ENCODE measurements around the gene ZNF254. TPM values are rescaled to one million over a fixed set of nuclear protein-coding genes. Genes with fewer than 3 reads are reported as not detected.
A peak's percentile ranks its signal among the peaks of the same experiment; 100 is the strongest.

ZNF254 gene
- total RNA-seq, 1 donor from 2014 or later: 7.8 TPM

GRCh38 chr19:24059563-24060295 is 27.3 kb upstream of the ZNF254 start:
- H3K27me3 Mint-ChIP-seq (ENCODE audit: insufficient read depth): no peaks in the 10 kb centered on the region
- peaks cover 6% of the 10 kb centered on the region for H3K4me1 Mint-ChIP-seq (ENCODE audit: low read depth)
- peaks cover 31% of the 10 kb centered on the region for H3K36me3 Mint-ChIP-seq (ENCODE audit: low read depth)
- intact Hi-C loops (cut with micrococcal nuclease): no loop called here
- H3K27ac Mint-ChIP-seq: no peak overlapping the region
- no peak overlapping the region for H3K4me3 Mint-ChIP-seq
- DNase-seq (ENCODE audit: low spot score): no peak
- H3K9me3 Mint-ChIP-seq: peaks cover 8% of the 10 kb centered on the region

- H3K4me1 Mint-ChIP-seq (ENCODE audit: low read depth): peaks cover 5% of the 10 kb centered on the region
- no peak overlapping the region for H3K4me3 Mint-ChIP-seq
- no peaks in the 10 kb centered on the region for H3K27me3 Mint-ChIP-seq (ENCODE audit: insufficient read depth)
- peak overlapping the region; percentile 3 for H3K27ac Mint-ChIP-seq
- DNase-seq (ENCODE audit: low spot score): no peak
- intact Hi-C loops (cut with micrococcal nuclease): no loop called here
- peaks cover 30% of the 10 kb centered on the region for H3K36me3 Mint-ChIP-seq (ENCODE audit: low read depth)
- H3K9me3 Mint-ChIP-seq: peaks cover 8% of the 10 kb centered on the region
Observed at GRCh38 chr19:24060687-24061356, 26.2 kb upstream of the ZNF254 start.

GRCh38 chr19:24062190-24062589 is 24.8 kb upstream of the ZNF254 start:
- peaks cover 30% of the 10 kb centered on the region for H3K36me3 Mint-ChIP-seq (ENCODE audit: low read depth)
- no peak overlapping the region for H3K27ac Mint-ChIP-seq
- intact Hi-C loops (cut with micrococcal nuclease): no loop called here
- DNase-seq (ENCODE audit: low spot score): no peak
- no peaks in the 10 kb centered on the region for H3K4me1 Mint-ChIP-seq (ENCODE audit: low read depth)
- H3K9me3 Mint-ChIP-seq: peaks cover 8% of the 10 kb centered on the region
- H3K27me3 Mint-ChIP-seq (ENCODE audit: insufficient read depth): no peaks in the 10 kb centered on the region
- no peak overlapping the region for H3K4me3 Mint-ChIP-seq

- DNase-seq (ENCODE audit: low spot score): no peak
- intact Hi-C loops (cut with micrococcal nuclease): no loop called here
- H3K27ac Mint-ChIP-seq: no peak overlapping the region
- no peak overlapping the region for H3K4me3 Mint-ChIP-seq
- H3K9me3 Mint-ChIP-seq: peaks cover 8% of the 10 kb centered on the region
- no peaks in the 10 kb centered on the region for H3K4me1 Mint-ChIP-seq (ENCODE audit: low read depth)
- no peaks in the 10 kb centered on the region for H3K27me3 Mint-ChIP-seq (ENCODE audit: insufficient read depth)
- peaks cover 36% of the 10 kb centered on the region for H3K36me3 Mint-ChIP-seq (ENCODE audit: low read depth)
Observed at GRCh38 chr19:24063295-24063694, 23.7 kb upstream of the ZNF254 start.

GRCh38 chr19:24064175-24064574 is 22.8 kb upstream of the ZNF254 start:
- Mint-ChIP-seq H3K4me1 (ENCODE audit: low read depth) (no peaks in the 10 kb centered on the region), H3K4me3 (no peak overlapping the region), H3K9me3 (peaks cover 6% of the 10 kb centered on the region), H3K36me3 (ENCODE audit: low read depth) (peaks cover 35% of the 10 kb centered on the region), H3K27ac (no peak overlapping the region), H3K27me3 (ENCODE audit: insufficient read depth) (no peaks in the 10 kb centered on the region)
- intact Hi-C loops (cut with micrococcal nuclease): no loop called here
- no peak for DNase-seq (ENCODE audit: low spot score)

- H3K4me3 Mint-ChIP-seq: no peak overlapping the region
- DNase-seq (ENCODE audit: low spot score): no peak
- H3K27me3 Mint-ChIP-seq (ENCODE audit: insufficient read depth): no peaks in the 10 kb centered on the region
- peaks cover 6% of the 10 kb centered on the region for H3K9me3 Mint-ChIP-seq
- no peaks in the 10 kb centered on the region for H3K4me1 Mint-ChIP-seq (ENCODE audit: low read depth)
- peaks cover 33% of the 10 kb centered on the region for H3K36me3 Mint-ChIP-seq (ENCODE audit: low read depth)
- H3K27ac Mint-ChIP-seq: no peak overlapping the region
- intact Hi-C loops (cut with micrococcal nuclease): no loop called here
Observed at GRCh38 chr19:24065243-24065642, 21.7 kb upstream of the ZNF254 start.

- no peak for DNase-seq (ENCODE audit: low spot score)
- H3K27me3 Mint-ChIP-seq (ENCODE audit: insufficient read depth): no peaks in the 10 kb centered on the region
- H3K27ac Mint-ChIP-seq: no peak overlapping the region
- no peak overlapping the region for H3K4me3 Mint-ChIP-seq
- no peaks in the 10 kb centered on the region for H3K4me1 Mint-ChIP-seq (ENCODE audit: low read depth)
- H3K36me3 Mint-ChIP-seq (ENCODE audit: low read depth): peaks cover 26% of the 10 kb centered on the region
- intact Hi-C loops (cut with micrococcal nuclease): no loop called here
- H3K9me3 Mint-ChIP-seq: no peaks in the 10 kb centered on the region
Observed at GRCh38 chr19:24065865-24066604, 21.0 kb upstream of the ZNF254 start.

GRCh38 chr19:24069905-24070657 is 16.9 kb upstream of the ZNF254 start:
- no peaks in the 10 kb centered on the region for H3K27me3 Mint-ChIP-seq (ENCODE audit: insufficient read depth)
- no peaks in the 10 kb centered on the region for H3K4me1 Mint-ChIP-seq (ENCODE audit: low read depth)
- no peak for DNase-seq (ENCODE audit: low spot score)
- H3K4me3 Mint-ChIP-seq: no peak overlapping the region
- peaks cover 42% of the 10 kb centered on the region for H3K36me3 Mint-ChIP-seq (ENCODE audit: low read depth)
- intact Hi-C loops (cut with micrococcal nuclease): no loop called here
- H3K27ac Mint-ChIP-seq: no peak overlapping the region
- H3K9me3 Mint-ChIP-seq: peaks cover 12% of the 10 kb centered on the region

- Mint-ChIP-seq H3K9me3 (peaks cover 21% of the 10 kb centered on the region), H3K4me3 (no peak overlapping the region), H3K27me3 (ENCODE audit: insufficient read depth) (no peaks in the 10 kb centered on the region), H3K4me1 (ENCODE audit: low read depth) (no peaks in the 10 kb centered on the region), H3K36me3 (ENCODE audit: low read depth) (peaks cover 45% of the 10 kb centered on the region), H3K27ac (no peak overlapping the region)
- intact Hi-C loops (cut with micrococcal nuclease): no loop called here
- no peak for DNase-seq (ENCODE audit: low spot score)
Observed at GRCh38 chr19:24071078-24071477, 15.9 kb upstream of the ZNF254 start.

GRCh38 chr19:24072720-24073119 is 14.3 kb upstream of the ZNF254 start:
- Mint-ChIP-seq H3K4me1 (ENCODE audit: low read depth) (no peaks in the 10 kb centered on the region), H3K27me3 (ENCODE audit: insufficient read depth) (no peaks in the 10 kb centered on the region), H3K9me3 (peaks cover 21% of the 10 kb centered on the region), H3K4me3 (no peak overlapping the region), H3K36me3 (ENCODE audit: low read depth) (peaks cover 43% of the 10 kb centered on the region), H3K27ac (no peak overlapping the region)
- intact Hi-C loops (cut with micrococcal nuclease): no loop called here
- DNase-seq (ENCODE audit: low spot score): no peak

- Mint-ChIP-seq H3K27ac (no peak overlapping the region), H3K27me3 (ENCODE audit: insufficient read depth) (no peaks in the 10 kb centered on the region), H3K9me3 (peaks cover 26% of the 10 kb centered on the region), H3K4me1 (ENCODE audit: low read depth) (no peaks in the 10 kb centered on the region), H3K4me3 (no peak overlapping the region), H3K36me3 (ENCODE audit: low read depth) (peaks cover 36% of the 10 kb centered on the region)
- intact Hi-C loops (cut with micrococcal nuclease): no loop called here
- DNase-seq (ENCODE audit: low spot score): no peak
Observed at GRCh38 chr19:24073807-24074206, 13.2 kb upstream of the ZNF254 start.

- intact Hi-C loops (cut with micrococcal nuclease): no loop called here
- H3K27me3 Mint-ChIP-seq (ENCODE audit: insufficient read depth): no peaks in the 10 kb centered on the region
- peaks cover 39% of the 10 kb centered on the region for H3K36me3 Mint-ChIP-seq (ENCODE audit: low read depth)
Observed at GRCh38 chr19:24074720-24075454, 12.1 kb upstream of the ZNF254 start.

More at GRCh38 chr19:24074720-24075454, 12.1 kb upstream of the ZNF254 start:
- H3K27ac Mint-ChIP-seq: no peak overlapping the region
- H3K4me1 Mint-ChIP-seq (ENCODE audit: low read depth): no peaks in the 10 kb centered on the region
- H3K4me3 Mint-ChIP-seq: no peak overlapping the region
- DNase-seq (ENCODE audit: low spot score): no peak
- peaks cover 32% of the 10 kb centered on the region for H3K9me3 Mint-ChIP-seq

Data from activated T-helper 1 cell treated with anti-CD3 and anti-CD28 coated beads, Interleukin-12 subunit alpha, Interleukin-12 subunit beta, Interleukin-2, Interleukin-4 antibody, amounts not matched to agents 30 ng/mL and 10 ng/mL and 1 ng/mL, durations not matched to agents 14 hours and 24 hours and 36 hours (primary cell).